IMR-90 (cell line): ENCODE results near the gene CDHR2. TPM values are rescaled to one million over a fixed set of nuclear protein-coding genes. Genes with fewer than 3 reads are reported as not detected.

Experiments used
- ATAC-seq: fragments of 200-7000 bp; cut with Tn5 transposase; 2 replicates; pipeline ENCODE4 v1.9.1; 2020; ENCODE audit warnings: low read depth, mild to moderate bottlenecking, moderate library complexity
- BruUV-seq: library from RNA; stranded (reverse); fragments of 400-500 nt; replicated peaks from 2 replicates; lab custom pipeline; 2021; lab: Mats Ljungman, UMichigan
- CTCF ChIA-PET: fragments of 300-600 bp; formaldehyde crosslinking; extraction: SDS; loops from one replicate; lab custom pipeline; 2021; ENCODE audit warnings: antibody characterized with exemption; lab: Yijun Ruan, JAX
- POLR2A ChIA-PET: fragments of 300-600 bp; sonication (Branson Sonifier 250); formaldehyde crosslinking; loops from one replicate; lab custom pipeline; 2022; ENCODE audit warnings: antibody characterized with exemption; ENCODE audit not compliant: unreplicated experiment; lab: Charles Lee
- DNase-seq: peaks from one replicate; pipeline ENCODE4 v3.0.0; 2013
- H2AFZ ChIP-seq: replicated peaks from 2 replicates; pipeline ENCODE3; 2013; ENCODE audit warnings: low read length, mild to moderate bottlenecking; ENCODE audit not compliant: poor library complexity
- H2AK5ac ChIP-seq: 2 replicates; pipeline ENCODE4 v1.6.1; 2013; ENCODE audit warnings: low read depth, low read length, inconsistent platforms
- H2AK9ac ChIP-seq: replicated peaks from 2 replicates; pipeline ENCODE3; 2013; ENCODE audit warnings: mild to moderate bottlenecking, low read depth, low read length, moderate library complexity; ENCODE audit not compliant: poor library complexity
- H2BK120ac ChIP-seq: 2 replicates; pipeline ENCODE4 v1.6.1; 2013; ENCODE audit warnings: low read depth, low read length, inconsistent platforms
- H2BK15ac ChIP-seq: 3 replicates; pipeline ENCODE4 v1.6.1; 2013; ENCODE audit warnings: low read depth, low read length, inconsistent platforms
- H2BK20ac ChIP-seq: 2 replicates; pipeline ENCODE4 v1.6.1; 2013; ENCODE audit warnings: low read depth, mild to moderate bottlenecking, inconsistent platforms, low read length, moderate library complexity
- H2BK5ac ChIP-seq: 2 replicates; pipeline ENCODE4 v1.6.1; 2013; ENCODE audit warnings: mild to moderate bottlenecking, low read depth, low read length, inconsistent platforms; ENCODE audit not compliant: poor library complexity, severe bottlenecking
- H3K14ac ChIP-seq: replicated peaks from 2 replicates; pipeline ENCODE4 v1.6.1; 2013; ENCODE audit warnings: low read depth, low read length, inconsistent platforms
- H3K18ac ChIP-seq: 2 replicates; pipeline ENCODE4 v1.6.1; 2013; ENCODE audit warnings: low read depth, low read length, control low read depth
- H3K23ac ChIP-seq: 2 replicates; pipeline ENCODE4 v1.6.1; 2013; ENCODE audit warnings: low read depth, low read length, inconsistent platforms
- H3K27ac ChIP-seq: 2 replicates; pipeline ENCODE4 v1.5.1; 2013; ENCODE audit warnings: mild to moderate bottlenecking, control low read depth, low read length; ENCODE audit not compliant: insufficient read depth
- H3K27me3 ChIP-seq: 2 replicates; pipeline ENCODE4 v1.6.1; 2013; ENCODE audit warnings: low read length; ENCODE audit not compliant: control insufficient read depth, insufficient read depth
- H3K36me3 ChIP-seq: 2 replicates; pipeline ENCODE4 v1.6.1; 2013; ENCODE audit warnings: low read length, mixed read lengths; ENCODE audit not compliant: control insufficient read depth, insufficient read depth
- H3K4ac ChIP-seq: 2 replicates; pipeline ENCODE4 v1.6.1; 2013; ENCODE audit warnings: low read depth, low read length, inconsistent platforms
- H3K4me1 ChIP-seq: 2 replicates; pipeline ENCODE4 v1.6.1; 2013; ENCODE audit warnings: low read length, mixed read lengths; ENCODE audit not compliant: control insufficient read depth, insufficient read depth
- H3K4me2 ChIP-seq: 2 replicates; pipeline ENCODE4 v1.6.1; 2013; ENCODE audit warnings: low read depth, mild to moderate bottlenecking, control low read depth, low read length, moderate library complexity
- H3K4me3 ChIP-seq: 2 replicates; pipeline ENCODE4 v1.5.1; 2013; ENCODE audit warnings: low read depth, mild to moderate bottlenecking, control low read depth, low read length, moderate library complexity; ENCODE audit not compliant: insufficient read depth
- H3K56ac ChIP-seq: 2 replicates; pipeline ENCODE4 v1.6.1; 2013; ENCODE audit warnings: low read length, inconsistent platforms; ENCODE audit not compliant: insufficient read depth; ENCODE audit errors: extremely low read depth
- H3K79me1 ChIP-seq, 2 experiments: 2 replicates each; pipeline ENCODE4 v1.6.1; 2013; ENCODE audit warnings: low read length in 2 of 2, inconsistent platforms in 1 of 2, low read depth in 1 of 2
- H3K9ac ChIP-seq: 2 replicates; pipeline ENCODE4 v1.6.1; 2013; ENCODE audit warnings: low read depth, low read length, control low read depth
- H3K9me1 ChIP-seq: 2 replicates; pipeline ENCODE4 v1.6.1; 2013; ENCODE audit warnings: low read length, inconsistent platforms; ENCODE audit not compliant: insufficient read depth
- H3K9me3 ChIP-seq: 2 replicates; pipeline ENCODE4 v1.6.1; 2013; ENCODE audit warnings: low read length; ENCODE audit not compliant: control insufficient read depth, insufficient read depth
- H4K20me1 ChIP-seq: 2 replicates; pipeline ENCODE4 v1.6.1; 2013; ENCODE audit warnings: low read length, inconsistent platforms; ENCODE audit not compliant: insufficient read depth
- H4K5ac ChIP-seq: 2 replicates; pipeline ENCODE4 v1.6.1; 2013; ENCODE audit warnings: mild to moderate bottlenecking, low read depth, low read length, control low read depth
- H4K8ac ChIP-seq, 2 experiments: 2 replicates each; pipeline ENCODE4 v1.6.1; 2013; ENCODE audit warnings: low read depth in 2 of 2, low read length in 2 of 2, control low read depth in 1 of 2, inconsistent platforms in 1 of 2
- H4K91ac ChIP-seq: 2 replicates; pipeline ENCODE4 v1.6.1; 2013; ENCODE audit warnings: low read depth, low read length, inconsistent platforms; ENCODE audit not compliant: insufficient read depth
- FOS ChIP-seq: fragments of 150-350 bp; IDR thresholded peaks from 2 replicates; pipeline ENCODE4 v1.6.1; 2016; ENCODE audit warnings: low read depth, low read length
- NFE2L2 ChIP-seq: fragments of 150-350 bp; IDR thresholded peaks from 2 replicates; pipeline ENCODE4 v1.6.1; 2016; ENCODE audit warnings: low read depth, mild to moderate bottlenecking, low read length
- RAD21 ChIP-seq: IDR thresholded peaks from 2 replicates; pipeline ENCODE4 v1.6.1; 2012; ENCODE audit warnings: low read length, improper control_type of control experiment
- RCOR1 ChIP-seq: IDR thresholded peaks from 2 replicates; pipeline ENCODE4 v1.6.1; 2012; ENCODE audit warnings: mild to moderate bottlenecking, low read length, improper control_type of control experiment; ENCODE audit not compliant: insufficient replicate concordance
- SMC3 ChIP-seq: fragments of 150-350 bp; IDR thresholded peaks from 2 replicates; pipeline ENCODE4 v1.6.1; 2016; ENCODE audit warnings: low read depth, mild to moderate bottlenecking, antibody characterized with exemption, low read length, moderate library complexity
- WGBS, 2 experiments: methylation state at CpG; one replicate each; pipeline versions ENCODE4 v1.1.5 to v1.1.7; 2013; ENCODE audit warnings: missing lambda C conversion rate in 2 of 2; ENCODE audit not compliant: insufficient read length in 1 of 2; ENCODE audit errors: extremely low coverage in 2 of 2; 5-methylcytosine and 5-hydroxymethylcytosine counted together
- dilution Hi-C: fragments of 300-500 bp; cut with HindIII; formaldehyde crosslinking; loops from one replicate; pipeline ENCODE4 v1.14.3; 2018; ENCODE audit warnings: low sequenced_read_pairs; ENCODE audit not compliant: unreplicated experiment
- in situ Hi-C: fragments of 300-500 bp; cut with MboI; formaldehyde crosslinking; loops from 3 replicates; pipeline ENCODE4 v1.14.3; 2019; ENCODE audit warnings: low sequenced_read_pairs, inconsistent platforms, mixed read lengths
- intact Hi-C: fragments of 100-400 bp; cut with micrococcal nuclease; formaldehyde crosslinking; loops from 2 replicates; pipeline ENCODE4 v1.10.0; 2022
- polyA plus RNA-seq, 3 experiments: library from polyadenylated mRNA; depleted of rRNA; stranded (reverse); fragments of >200 nt; gene quantifications; 2 replicates each; pipeline ENCODE4 v1.2.3, GENCODE V29; 2012; ENCODE audit warnings: low replicate concordance in 1 of 3
- total RNA-seq: library from RNA; depleted of rRNA; stranded (reverse); fragments of >200 nt; gene quantifications from 2 replicates; pipeline ENCODE4 v1.2.3, GENCODE V29; 2012

The CDHR2 gene
- total and polyA plus RNA-seq, 2 of the 4 experiments (the other 2 are of a cell fraction), result not detected

DNA sequence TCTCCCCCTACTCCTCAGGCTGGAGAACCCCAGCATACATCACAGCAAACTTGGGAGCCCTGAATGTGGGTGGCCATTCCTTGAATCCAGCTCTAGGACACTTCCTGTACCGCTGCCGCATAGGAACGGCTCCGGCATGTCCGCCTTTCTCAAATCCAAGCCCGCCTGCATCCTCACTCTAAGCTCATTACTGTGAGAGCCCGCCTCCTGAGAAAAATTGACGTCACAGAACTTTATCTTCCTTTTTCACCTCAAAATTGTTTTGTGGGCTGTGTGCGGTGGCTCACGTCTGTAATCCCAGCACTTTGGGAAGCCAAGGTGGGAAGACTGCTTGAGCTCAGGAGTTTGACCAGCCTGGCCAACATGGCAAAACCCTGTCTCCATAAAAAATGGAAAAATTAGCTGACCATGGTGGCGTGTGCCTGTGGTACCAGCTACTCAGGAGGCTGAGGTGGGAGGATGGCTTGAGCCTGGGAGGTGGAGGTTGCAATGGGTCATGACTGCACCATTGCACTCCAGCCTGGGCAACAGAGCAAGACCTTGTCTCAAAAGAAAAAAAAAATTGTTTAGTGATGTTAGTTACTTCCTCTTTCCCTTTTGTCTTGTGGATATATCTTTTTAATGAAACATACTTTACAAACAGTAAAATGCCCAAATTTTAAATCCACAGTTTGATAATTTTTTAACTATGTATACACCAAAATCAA lies 34.7 kb upstream of the CDHR2 start:
- no peaks in the 10 kb centered on the region for H3K9me3 ChIP-seq
- dilution Hi-C loops, result no loop called here
- H4K8ac ChIP-seq, result no peak overlapping the region
- ATAC-seq (no peak), DNase-seq (no peak)
- CTCF ChIA-PET, result interaction anchor here (0.6 kb wide), 1 partner anchor 29 kb away, joined by 6 read pairs; no protein-coding TSS in a partner anchor
- no peaks in the 10 kb centered on the region for H3K9me1 ChIP-seq
- no peak for TF ChIP-seq RCOR1
- no peak for TF ChIP-seq FOS
- no peak for TF ChIP-seq RAD21
- TF ChIP-seq SMC3, result no peak
- no peak for TF ChIP-seq NFE2L2
- no peak overlapping the region for H4K91ac ChIP-seq
- WGBS, 2 experiments, result 65% methylated on average over 6 of the region's 11 CpGs; no CpG with 5 or more reads in 1 of the 2 experiments
- H2AK5ac ChIP-seq, result no peak overlapping the region
- H4K5ac ChIP-seq, result no peak overlapping the region
- BruUV-seq, result no TSS peak
- H3K4me2 ChIP-seq, result no peak overlapping the region
- no peak overlapping the region for H2AFZ ChIP-seq
- no peaks in the 10 kb centered on the region for H4K20me1 ChIP-seq
- H3K9ac ChIP-seq, result no peak overlapping the region
- POLR2A ChIA-PET, result no interaction called here
- H3K36me3 ChIP-seq, result peaks cover 5% of the 10 kb centered on the region
- no peak overlapping the region for H3K56ac ChIP-seq
- no peak overlapping the region for H3K4me3 ChIP-seq
- no peak overlapping the region for H3K23ac ChIP-seq
- no peak overlapping the region for H3K14ac ChIP-seq
- H2BK15ac ChIP-seq, result no peak overlapping the region
- no peak overlapping the region for H2AK9ac ChIP-seq
- H3K27ac ChIP-seq, result no peak overlapping the region
- H3K27me3 ChIP-seq, result no peaks in the 10 kb centered on the region
- intact Hi-C loops, result no loop called here
- H2BK120ac ChIP-seq, result no peak overlapping the region
- no peak overlapping the region for H3K4ac ChIP-seq
- H2BK20ac ChIP-seq, result no peak overlapping the region
- H2BK5ac ChIP-seq, result no peak overlapping the region
- H3K4me1 ChIP-seq, result no peaks in the 10 kb centered on the region
- no peaks in the 10 kb centered on the region for H3K79me1 ChIP-seq
- in situ Hi-C loops, result no loop called here
- H3K18ac ChIP-seq, result no peak overlapping the region
